Fibroblast of gingiva (primary cell): ENCODE measurements around the gene SOAT2.

Experiments
- DNase-seq: peaks from one replicate; pipeline ENCODE4 v3.0.0-alpha.2; 2011; ENCODE audit warnings: low read depth

The SOAT2 gene

DNA sequence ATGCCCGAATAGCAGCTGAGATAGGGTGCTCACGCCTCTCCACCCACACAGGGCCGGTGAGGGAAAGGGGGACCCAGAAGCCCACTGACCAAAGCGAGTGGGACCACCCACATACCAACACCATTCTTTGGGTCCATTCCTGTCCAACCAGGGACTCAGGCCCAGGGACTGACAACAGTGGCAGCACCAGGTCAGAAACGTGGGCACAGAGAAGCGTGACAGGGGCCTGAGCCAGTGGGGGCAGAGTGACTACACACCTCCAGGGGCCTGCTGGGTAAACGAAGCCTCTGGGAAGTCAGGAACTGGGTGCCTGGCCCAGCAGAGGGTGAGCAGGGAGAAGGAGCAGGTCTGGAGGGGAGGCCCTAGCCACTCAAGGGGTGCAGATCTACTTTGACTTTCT, 37.8 kb upstream of the SOAT2 start:
- peak; percentile 21 for DNase-seq

GRCh38 chr12:53065975-53066931, 37.0 kb upstream of the SOAT2 start:
- DNase-seq: peak; percentile 76

GRCh38 chr12:53067074-53067992, 36.0 kb upstream of the SOAT2 start:
- DNase-seq: peak; percentile 34

DNA sequence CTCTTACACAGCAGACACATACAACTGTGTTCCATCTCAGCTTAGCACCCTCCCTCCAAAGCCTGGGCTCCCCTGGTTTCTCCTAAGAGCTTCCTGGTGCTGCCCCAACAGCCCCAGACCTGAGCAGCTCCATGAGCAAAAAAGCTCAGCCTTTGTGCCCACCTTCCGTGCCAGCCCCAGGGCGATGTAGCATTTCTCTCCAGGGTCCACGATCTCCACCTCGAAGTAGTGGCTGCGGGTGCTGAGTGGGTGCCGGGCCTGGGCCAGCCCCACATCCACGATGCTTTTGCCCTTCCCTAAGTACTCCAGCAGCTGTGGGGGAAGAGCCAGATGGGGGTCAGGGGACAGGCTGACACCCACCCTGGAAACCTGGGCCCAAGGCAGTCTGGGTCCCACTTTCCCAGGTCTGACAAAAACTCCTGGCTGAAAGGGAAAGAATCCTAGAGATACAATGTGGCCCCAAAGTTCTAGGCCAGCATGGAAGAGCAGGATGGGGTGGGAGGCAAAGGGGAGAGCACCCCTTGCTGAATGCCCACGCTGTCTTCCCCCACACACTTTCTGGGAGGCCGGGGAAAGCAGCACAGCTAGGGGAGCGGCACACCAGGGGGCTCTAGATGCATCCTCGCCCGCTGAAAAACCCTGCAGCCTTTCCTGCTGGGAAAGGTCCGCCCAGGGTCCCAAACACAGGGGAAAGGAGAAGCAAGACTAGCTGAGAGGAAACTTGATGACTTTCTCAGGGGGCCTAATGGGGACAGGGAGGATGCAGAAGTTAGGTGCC, 35.1 kb upstream of the SOAT2 start:
- no peak for DNase-seq

DNA sequence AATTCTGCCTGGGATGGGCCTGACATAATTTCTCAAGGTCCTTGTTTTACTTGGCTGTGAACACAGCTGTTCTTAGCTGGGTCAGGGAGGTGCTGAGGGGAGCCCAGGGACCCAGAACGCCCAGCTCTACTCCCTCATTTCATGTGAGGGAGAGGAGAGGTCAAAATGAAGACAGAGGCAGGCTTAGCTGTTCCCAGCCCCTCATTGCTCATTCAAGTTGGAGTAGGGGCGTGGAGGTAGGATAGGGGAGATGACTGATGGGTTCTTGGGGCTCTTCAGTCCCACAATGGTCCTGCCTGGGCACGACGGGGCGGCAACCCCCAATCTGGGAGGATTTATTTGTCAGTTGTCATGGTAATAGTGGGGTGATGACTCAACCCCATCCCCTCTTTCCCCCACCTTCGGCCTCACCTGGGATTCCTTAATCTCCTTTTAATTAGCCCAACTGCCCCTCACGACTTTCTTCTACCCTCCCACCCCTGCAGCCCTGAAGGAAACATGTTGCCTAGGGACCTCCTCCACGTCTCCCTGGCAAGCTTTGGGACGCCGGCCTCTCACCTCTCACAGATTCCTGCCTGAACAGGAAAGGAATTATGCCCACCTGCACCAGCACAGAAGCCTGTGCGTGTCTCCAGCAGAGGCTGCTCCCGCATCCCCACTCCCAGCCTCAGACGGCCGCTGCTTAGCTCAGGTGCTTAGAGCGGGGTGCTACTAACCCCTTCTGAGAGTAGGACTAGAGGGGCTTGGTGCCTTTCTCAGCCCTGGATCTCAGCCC, 34.3 kb upstream of the SOAT2 start:
- peak; percentile 13 for DNase-seq

DNA sequence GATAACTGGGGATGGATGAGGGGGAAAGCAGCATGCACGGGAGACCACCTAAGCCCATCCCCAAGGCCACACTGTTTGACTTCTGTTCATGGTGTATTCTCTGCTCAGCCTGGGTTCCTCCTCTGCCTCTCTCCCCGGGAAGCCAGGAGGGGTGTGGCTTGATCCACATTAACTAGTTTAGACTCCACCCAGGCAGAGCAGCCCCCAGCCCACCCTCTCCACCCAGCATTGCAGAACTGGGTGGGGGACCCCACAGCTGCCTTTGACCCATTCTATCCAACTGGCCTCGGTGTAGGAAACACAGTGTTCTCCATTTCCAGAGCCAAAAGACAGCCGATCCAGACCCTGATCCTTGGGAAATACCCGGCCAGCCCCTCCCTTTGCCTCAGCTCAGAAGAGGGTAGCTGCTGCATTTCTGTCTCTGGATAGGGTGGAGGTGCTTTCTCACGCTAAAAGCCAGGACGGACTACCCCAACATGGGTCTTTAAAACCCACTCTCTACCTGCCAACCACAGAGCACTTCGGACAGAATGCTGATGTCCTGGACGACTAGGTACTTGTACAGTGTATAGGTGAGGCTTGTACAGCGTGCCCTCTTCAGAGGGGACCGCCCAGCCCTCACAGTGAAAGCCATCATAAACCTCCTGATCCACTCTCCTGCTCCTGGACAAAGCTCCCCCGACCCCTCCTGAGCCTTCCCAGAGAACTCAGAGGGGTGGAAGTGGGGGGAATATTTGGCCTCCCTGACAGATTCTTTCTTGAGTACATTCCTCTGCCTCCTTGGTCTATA, 33.5 kb upstream of the SOAT2 start:
- peak; percentile 1 for DNase-seq

DNA sequence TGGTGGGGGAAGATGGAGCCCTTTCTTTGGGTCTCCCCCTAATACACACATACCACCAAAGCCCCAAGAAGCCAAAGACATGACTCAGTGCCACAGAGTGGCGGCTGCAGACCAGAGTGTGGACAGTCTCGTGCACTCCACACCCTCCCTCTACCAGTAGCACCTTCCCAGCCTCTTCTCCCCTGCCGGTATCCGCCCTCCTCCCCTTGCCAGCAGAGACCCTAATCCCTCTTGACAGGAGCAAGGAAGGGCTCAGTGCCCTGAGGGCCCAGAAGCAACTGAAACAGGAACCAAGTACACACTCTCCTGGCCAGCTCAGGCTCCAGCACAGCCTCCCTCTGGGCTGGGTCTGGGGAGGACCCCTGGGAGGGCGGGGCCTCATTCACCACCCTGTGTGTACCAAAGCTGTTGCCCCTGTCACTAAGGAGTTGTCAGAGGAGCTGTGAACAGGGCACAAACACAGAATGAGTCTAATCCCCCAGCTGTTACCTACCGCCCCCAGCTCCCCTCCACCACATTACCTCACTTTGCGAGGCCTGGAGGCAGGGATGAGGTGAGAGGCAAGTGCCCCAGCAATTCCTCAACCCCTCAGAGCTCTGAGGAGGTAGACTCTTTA, 32.3 kb upstream of the SOAT2 start:
- peak; percentile 5 for DNase-seq

DNA sequence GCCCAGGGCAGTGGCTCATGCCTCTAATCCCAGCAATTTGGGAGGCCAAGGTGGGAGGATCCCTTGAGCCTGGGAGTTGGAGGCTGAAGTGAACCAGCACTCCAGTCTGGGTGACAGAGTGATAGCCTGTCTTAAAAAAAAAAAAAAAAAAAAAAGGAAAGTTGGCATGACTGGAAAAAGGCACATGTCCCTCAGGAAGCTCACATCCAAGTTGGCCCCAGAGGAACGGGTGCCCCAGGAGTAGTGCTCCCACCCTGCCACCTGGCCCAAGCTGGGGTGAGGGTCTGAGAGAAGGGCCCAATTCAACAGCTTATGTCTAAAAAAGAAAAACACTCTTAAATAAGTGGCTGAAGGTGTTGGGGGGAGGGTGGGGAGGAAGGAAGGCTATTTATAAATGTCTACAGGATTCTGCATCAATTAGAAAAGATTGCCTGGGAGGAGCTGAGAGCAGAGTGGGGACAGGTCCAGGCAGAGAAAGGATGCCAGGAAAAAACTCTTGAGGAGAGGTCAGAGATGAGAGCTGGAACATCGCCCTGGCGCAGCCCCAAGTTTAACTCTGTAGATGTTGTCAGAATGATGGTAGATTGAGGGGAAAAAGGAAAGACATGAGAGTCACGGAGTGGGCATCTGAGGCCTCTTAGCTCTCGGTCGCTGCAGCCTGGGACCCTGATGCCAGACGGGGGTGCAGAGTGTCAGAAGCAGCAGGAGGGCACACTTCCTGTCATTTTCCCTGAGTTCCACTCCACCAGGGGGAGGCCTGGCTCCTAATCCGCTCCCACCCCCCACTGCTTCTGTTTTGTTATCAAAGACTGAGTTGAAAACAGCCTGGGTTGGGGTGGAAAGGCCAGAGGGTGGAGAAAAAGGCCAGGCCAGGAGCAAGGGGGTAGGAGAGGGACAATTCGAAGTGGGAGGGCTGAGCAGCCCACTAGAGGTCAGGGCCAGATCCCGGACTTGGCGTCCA, 31.4 kb upstream of the SOAT2 start:
- DNase-seq: peak; percentile 62

DNA sequence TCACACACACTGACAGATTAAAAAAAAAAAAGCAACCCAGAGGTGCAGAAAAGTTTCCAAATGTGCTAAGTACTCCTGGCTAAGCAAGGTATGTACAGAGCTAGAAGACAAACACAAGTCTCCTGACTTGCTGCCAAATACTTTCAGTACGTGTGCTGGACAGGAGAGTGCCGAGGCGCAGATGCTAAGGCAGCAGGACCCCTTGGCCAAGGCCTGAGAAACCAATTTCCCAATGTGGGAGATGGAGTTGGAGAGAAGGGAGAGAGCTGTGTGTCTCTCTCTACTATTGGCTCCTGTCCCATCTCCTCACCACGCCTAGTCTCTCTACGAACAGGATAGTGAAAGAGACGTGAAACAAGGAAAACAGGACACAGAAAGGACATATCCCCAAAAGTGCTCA, 29.4 kb upstream of the SOAT2 start:
- peak; percentile 0 for DNase-seq

DNA sequence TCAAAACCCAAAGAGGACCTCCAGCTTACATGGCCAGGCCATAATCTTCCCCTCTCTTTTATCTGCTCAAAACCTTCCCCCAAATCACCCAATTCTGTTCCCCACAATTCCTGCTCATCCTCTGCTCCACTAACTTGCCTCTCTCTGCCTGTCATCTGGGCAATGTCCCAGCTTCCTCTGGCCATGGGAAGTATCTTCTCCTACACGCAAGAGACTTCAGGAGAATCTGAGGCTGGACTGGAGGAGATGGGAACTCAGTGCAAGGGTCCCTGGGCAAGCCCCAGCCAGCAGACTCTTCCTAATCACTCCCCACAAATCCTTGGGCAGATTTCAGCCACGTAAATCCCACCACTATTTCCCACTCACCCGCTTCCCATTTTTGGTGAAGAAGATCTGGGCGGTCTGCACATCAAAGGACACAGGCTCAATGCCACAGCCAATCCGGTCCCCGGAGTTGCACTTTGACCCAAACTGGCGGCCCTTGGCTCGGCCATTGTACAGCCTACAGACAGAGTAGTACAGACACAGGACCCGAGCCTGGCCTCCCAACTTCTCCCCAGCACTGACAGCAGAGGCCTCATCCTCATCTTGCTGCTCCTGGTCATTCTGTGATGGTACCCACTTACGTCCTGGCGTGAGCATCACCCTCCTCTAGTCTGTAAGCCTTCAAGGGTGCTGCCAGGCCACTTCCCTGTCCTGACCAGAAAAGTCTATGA, 28.8 kb upstream of the SOAT2 start:
- DNase-seq: peak; percentile 0

DNA sequence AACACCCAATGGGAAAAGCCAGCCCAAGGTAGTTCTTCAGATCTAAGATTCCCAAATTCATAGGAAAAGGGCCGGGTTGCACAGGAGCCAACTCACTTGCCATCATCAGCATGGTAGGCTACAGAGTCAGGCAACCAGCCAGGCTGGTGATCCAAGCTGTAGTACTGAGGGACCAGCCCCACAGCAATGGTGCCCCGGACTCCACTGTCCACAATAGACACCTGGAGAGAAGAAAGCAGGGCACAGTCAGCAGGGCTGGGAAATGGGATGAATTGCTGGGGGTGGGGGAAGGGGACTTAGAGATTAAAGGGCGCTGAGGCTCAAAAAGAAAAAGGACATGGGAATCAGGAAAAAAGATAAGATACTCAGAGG, 28.3 kb upstream of the SOAT2 start:
- DNase-seq: no peak

DNA sequence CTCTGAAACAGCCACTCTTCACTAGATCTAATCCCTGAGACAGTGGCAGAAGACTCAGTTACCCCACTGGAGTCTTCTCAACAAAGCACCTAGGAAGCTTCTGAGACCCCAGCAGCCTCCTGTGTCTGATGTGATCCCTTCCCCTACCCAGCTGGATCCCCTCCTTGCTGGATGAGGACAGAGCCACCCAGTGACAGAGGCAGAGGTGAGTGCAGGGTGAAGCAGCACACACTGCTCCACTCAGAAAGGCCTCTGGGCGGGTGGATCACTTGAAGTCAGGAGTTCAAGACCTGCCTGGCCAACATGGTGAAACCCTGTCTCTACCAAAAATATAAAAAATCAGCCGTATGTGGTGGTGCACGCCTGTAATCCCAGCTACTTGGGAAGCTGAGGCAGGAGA, 26.8 kb upstream of the SOAT2 start:
- DNase-seq: no peak

GRCh38 chr12:53077030-53077429, 26.3 kb upstream of the SOAT2 start:
- no peak for DNase-seq

DNA sequence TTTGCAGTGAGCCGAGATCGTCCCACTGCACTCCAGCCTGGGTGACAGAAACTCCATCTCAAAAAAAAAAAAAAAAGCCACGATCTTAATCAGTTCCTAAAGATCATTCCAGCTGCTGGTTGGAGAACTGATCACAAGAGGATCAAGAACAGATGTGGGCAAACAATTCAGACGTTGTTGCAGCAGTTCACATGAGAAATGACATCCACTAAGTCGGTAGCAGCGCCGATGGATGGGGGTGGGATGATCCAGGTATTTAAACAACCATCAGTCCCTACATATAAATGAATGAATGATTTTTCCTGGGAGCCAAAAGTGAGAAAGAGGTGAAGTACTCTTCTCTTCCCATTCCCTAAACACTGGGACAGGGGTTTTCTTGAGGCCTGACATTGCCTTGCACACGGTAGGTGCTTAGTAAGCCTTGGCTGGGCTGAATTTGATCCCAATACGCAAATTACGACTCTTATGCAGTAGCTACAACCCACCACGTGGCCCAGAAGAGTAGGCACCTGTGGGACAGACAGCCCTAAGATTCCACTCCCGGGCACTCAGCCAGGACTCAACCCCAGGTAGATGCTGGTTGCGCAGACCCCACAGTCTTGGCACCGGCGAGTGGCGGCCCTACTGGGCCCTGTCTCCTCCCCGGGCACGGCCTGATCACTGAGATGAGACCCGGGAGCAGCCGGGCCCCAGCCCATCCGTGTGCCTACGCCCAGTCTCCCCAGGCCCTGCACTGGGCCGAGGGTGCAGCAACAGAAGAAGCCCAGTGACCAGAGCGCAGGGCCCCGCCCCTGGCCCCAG, 24.7 kb upstream of the SOAT2 start:
- DNase-seq: no peak

DNA sequence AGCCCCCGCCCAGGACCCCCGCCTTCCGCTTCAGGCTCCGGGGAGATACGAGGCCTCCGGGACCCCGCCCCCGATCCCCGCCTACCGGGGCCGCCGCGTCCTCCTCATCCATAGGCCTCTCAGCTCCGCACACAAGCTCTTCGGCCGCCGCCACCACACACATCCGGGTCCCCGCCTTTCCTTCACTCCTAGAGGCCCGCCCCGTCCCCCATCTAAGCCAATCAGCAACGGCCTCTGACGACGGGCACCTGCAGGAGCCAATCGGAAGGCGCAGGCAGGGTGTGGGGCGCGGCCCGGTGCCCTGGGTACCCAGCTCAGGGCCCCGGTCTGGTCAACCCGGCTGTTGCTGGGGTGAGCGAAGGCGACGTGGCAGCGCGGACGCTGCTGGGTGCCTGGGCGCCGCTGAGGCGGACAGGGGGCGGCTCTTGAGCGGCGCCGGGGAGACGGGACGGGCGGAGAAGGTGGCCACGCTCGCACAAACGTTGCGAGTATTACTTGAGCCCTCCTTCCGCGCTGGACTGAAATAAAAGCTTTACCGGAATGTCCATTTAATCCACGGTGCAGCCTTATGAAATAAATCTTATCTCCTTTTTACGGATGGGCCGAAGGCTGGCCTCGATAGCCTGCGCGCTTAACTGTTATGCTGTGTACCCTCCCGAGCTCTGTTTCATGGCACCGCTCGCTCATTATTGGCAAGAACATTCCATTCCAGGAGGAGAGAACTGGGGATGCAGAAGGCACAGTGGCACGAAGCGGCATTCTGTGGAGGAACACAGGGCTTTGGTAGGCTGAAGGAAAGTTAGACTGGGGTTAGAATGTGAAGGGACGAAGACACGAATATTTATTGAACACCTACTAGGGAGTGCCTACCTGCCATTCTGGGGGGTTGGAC, 23.8 kb upstream of the SOAT2 start, which contains the start of gene SPRYD3:
Gene SPRYD3 (minus strand): TSS at position 165 of the 892 bp plus-strand sequence. CDS start 57 bp downstream, at position 108.
- peak; percentile 98 for DNase-seq

- DNase-seq: no peak
These were observed 20.6 kb upstream of the SOAT2 start for GRCh38 chr12:53082637-53083175.
